Right atrium auricular region (tissue), 2 donors: Measurements from ENCODE around the gene GALK1. TPM values are rescaled to one million over a fixed set of nuclear protein-coding genes. Genes with fewer than 3 reads are reported as not detected.

ENCODE experiments used
- DNase-seq: peaks from one replicate; pipeline ENCODE4 v3.0.0-alpha.2; 2019; ENCODE audit warnings: low spot score
- H3K27ac ChIP-seq, 2 donors: fragments of 200-600 bp; sonication (generic); 1 replicate in 1 of 2; 2 replicates in 1 of 2; pipeline ENCODE4 v1.5.1; 2016 to 2019
- H3K27me3 ChIP-seq, 2 donors: fragments of 200-600 bp; sonication (generic); one replicate each; pipeline versions ENCODE4 v1.5.1 to v1.6.0; 2017 to 2019
- H3K36me3 ChIP-seq: fragments of 200-600 bp; sonication (generic); one replicate; pipeline ENCODE4 v1.5.1; 2016
- H3K4me1 ChIP-seq, 2 donors: fragments of 200-600 bp; sonication (generic); one replicate each; pipeline versions ENCODE4 v1.5.1 to v1.6.0; 2017 to 2019
- H3K4me3 ChIP-seq, 2 donors: fragments of 200-600 bp; sonication (generic); 1 replicate in 1 of 2; 2 replicates in 1 of 2; pipeline ENCODE4 v1.5.1; 2017 to 2019; ENCODE audit warnings: mild to moderate bottlenecking in 1 of 2, moderate library complexity in 1 of 2
- H3K9me3 ChIP-seq, 2 donors: fragments of 200-600 bp; sonication (generic); one replicate each; pipeline ENCODE4 v1.5.1; 2019
- CTCF ChIP-seq, 2 donors: fragments of 200-600 bp; sonication (generic); IDR thresholded peaks; one replicate each; pipeline ENCODE4 v1.5.1; 2019; ENCODE audit warnings: antibody characterized with exemption in 2 of 2
- total RNA-seq, 2 donors: library from RNA; depleted of rRNA; stranded (reverse); fragments of >200 nt; gene quantifications; one replicate each; pipeline ENCODE4 v1.1.0, GENCODE V29; 2016

The GALK1 gene
- total RNA-seq, 2 donors from 2014 or later, result 19.6 to 21.0 TPM

GRCh38 chr17:75737133-75737962 is 27.6 kb downstream of the GALK1 start:
- H3K36me3 ChIP-seq, result no peaks in the 10 kb centered on the region
- peaks cover 0 to 6% of the 10 kb centered on the region in 2 donors for H3K4me1 ChIP-seq
- no peak for TF ChIP-seq CTCF (IDR thresholded peaks at IDR 0.05)
- no peak for DNase-seq
- H3K27ac ChIP-seq, result no peak overlapping the region
- H3K9me3 ChIP-seq, result no peaks in the 10 kb centered on the region
- no peaks in the 10 kb centered on the region for H3K27me3 ChIP-seq
- H3K4me3 ChIP-seq, result no peak overlapping the region

GRCh38 chr17:75736173-75736835 is 28.7 kb downstream of the GALK1 start:
- Histone ChIP-seq H3K9me3 (no peaks in the 10 kb centered on the region), H3K4me1 (peaks cover 0 to 6% of the 10 kb centered on the region in 2 donors), H3K4me3 (no peak overlapping the region), H3K27ac (no peak overlapping the region), H3K36me3 (no peaks in the 10 kb centered on the region), H3K27me3 (no peaks in the 10 kb centered on the region)
- TF ChIP-seq CTCF (IDR thresholded peaks at IDR 0.05), result no peak
- no peak for DNase-seq

- no peak for DNase-seq
- no peak overlapping the region for H3K4me3 ChIP-seq
- H3K4me1 ChIP-seq, result peaks cover 0 to 6% of the 10 kb centered on the region in 2 donors
- no peak overlapping the region for H3K27ac ChIP-seq
- no peaks in the 10 kb centered on the region for H3K9me3 ChIP-seq
- no peaks in the 10 kb centered on the region for H3K36me3 ChIP-seq
- TF ChIP-seq CTCF (IDR thresholded peaks at IDR 0.05), result no peak
- no peaks in the 10 kb centered on the region for H3K27me3 ChIP-seq
Observed at GRCh38 chr17:75734674-75735294, 30.2 kb downstream of the GALK1 start.

- Histone ChIP-seq H3K36me3 (no peaks in the 10 kb centered on the region), H3K27ac (no peak overlapping the region), H3K4me3 (no peak overlapping the region), H3K9me3 (no peaks in the 10 kb centered on the region), H3K4me1 (peaks cover 0 to 6% of the 10 kb centered on the region in 2 donors), H3K27me3 (no peaks in the 10 kb centered on the region)
- no peak for TF ChIP-seq CTCF (IDR thresholded peaks at IDR 0.05)
- DNase-seq, result no peak
Observed at GRCh38 chr17:75733471-75733870, 31.5 kb downstream of the GALK1 start.

GRCh38 chr17:75731716-75732498 is 33.1 kb downstream of the GALK1 start:
- Histone ChIP-seq H3K4me3 (no peak overlapping the region), H3K36me3 (no peaks in the 10 kb centered on the region), H3K27me3 (no peaks in the 10 kb centered on the region), H3K4me1 (no peaks in the 10 kb centered on the region), H3K27ac (no peak overlapping the region), H3K9me3 (no peaks in the 10 kb centered on the region)
- TF ChIP-seq CTCF (IDR thresholded peaks at IDR 0.05), result no peak
- no peak for DNase-seq
